GDM1 (cell line): Measurements from ENCODE around the gene TMEM217.
"Not testable (repeated sequence)": the region's sequence is repeated elsewhere in the genome, so short reads cannot be mapped to it uniquely, and the experiment has no call there.

ENCODE experiments used
- DNase-seq: peaks from one replicate; lab custom pipeline; 2025; lab: John Stamatoyannopoulos, UW

TMEM217 gene

GRCh38 chr6:37218061-37218460, 39.9 kb downstream of the TMEM217 start:
- no peak for DNase-seq

- no peak for DNase-seq
Observed at GRCh38 chr6:37212268-37212667, 45.7 kb downstream of the TMEM217 start.

- DNase-seq = peak; percentile 58
Observed at GRCh38 chr6:37210313-37210968, 47.5 kb downstream of the TMEM217 start.

GRCh38 chr6:37209461-37210205, 48.3 kb downstream of the TMEM217 start:
- no peak for DNase-seq

- no peak for DNase-seq
Observed at GRCh38 chr6:37208793-37209192, 49.2 kb downstream of the TMEM217 start.

- DNase-seq = peak; percentile 80
Observed at GRCh38 chr6:37207903-37208456, 50.0 kb downstream of the TMEM217 start.

GRCh38 chr6:37206622-37207021, 51.3 kb downstream of the TMEM217 start:
- DNase-seq = no peak

GRCh38 chr6:37205997-37206340, 52.0 kb downstream of the TMEM217 start:
- no peak for DNase-seq

- no peak for DNase-seq
Observed at GRCh38 chr6:37205175-37205996, 52.6 kb downstream of the TMEM217 start.

- no peak for DNase-seq
Observed at GRCh38 chr6:37204014-37204751, 53.8 kb downstream of the TMEM217 start.

- no peak for DNase-seq
Observed at GRCh38 chr6:37202788-37203491, 55.0 kb downstream of the TMEM217 start.

- DNase-seq = no peak
Observed at GRCh38 chr6:37201726-37202125, 56.2 kb downstream of the TMEM217 start.

GRCh38 chr6:37200085-37200484, 57.9 kb downstream of the TMEM217 start:
- DNase-seq = no peak

GRCh38 chr6:37196451-37196850, 61.5 kb downstream of the TMEM217 start:
- DNase-seq = not testable (repeated sequence)

- DNase-seq = not testable (repeated sequence)
Observed at GRCh38 chr6:37194886-37195285, 63.1 kb downstream of the TMEM217 start.

GRCh38 chr6:37192666-37193065, 65.3 kb downstream of the TMEM217 start:
- no peak for DNase-seq

GRCh38 chr6:37190159-37190535, 67.8 kb downstream of the TMEM217 start:
- no peak for DNase-seq

GRCh38 chr6:37188962-37189510, 68.9 kb downstream of the TMEM217 start:
- no peak for DNase-seq

GRCh38 chr6:37187321-37188022, 70.5 kb downstream of the TMEM217 start:
- no peak for DNase-seq
